HepG2 (cell line): ENCODE measurements around the gene SERINC4. TPM values are rescaled to one million over a fixed set of nuclear protein-coding genes. Genes with fewer than 3 reads are reported as not detected.

Experiments used
- BCL6 ChIP-seq: IDR thresholded peaks from 2 replicates; pipeline ENCODE4 v1.6.1; 2016; ENCODE audit warnings: missing genetic modification reagents, missing compliant biosample characterization
- FIP1L1 ChIP-seq: fragments of 200-400 bp; formaldehyde crosslinking; IDR thresholded peaks from 2 replicates; pipeline ENCODE4 v1.6.1; 2018; ENCODE audit warnings: low read depth, mild to moderate bottlenecking, low read length, moderate library complexity, borderline replicate concordance; ENCODE audit not compliant: insufficient read depth
- FOXC1 ChIP-seq: sonication (generic); formaldehyde crosslinking; IDR thresholded peaks from 2 replicates; pipeline ENCODE4 v1.8.0; 2022; ENCODE audit warnings: mild to moderate bottlenecking, missing genetic modification reagents, borderline replicate concordance
- FOXJ3 ChIP-seq: sonication (generic); formaldehyde crosslinking; IDR thresholded peaks from 2 replicates; pipeline ENCODE4 v1.4.0; 2020; ENCODE audit warnings: missing genetic modification reagents, mild to moderate bottlenecking, borderline replicate concordance
- FOXO1 ChIP-seq: sonication (generic); formaldehyde crosslinking; IDR thresholded peaks from 2 replicates; pipeline ENCODE4 v1.4.0; 2020; ENCODE audit warnings: missing genetic modification reagents
- GABPB1 ChIP-seq: IDR thresholded peaks from 2 replicates; pipeline ENCODE4 v1.6.1; 2016; ENCODE audit warnings: mild to moderate bottlenecking, missing genetic modification reagents, moderate library complexity, missing compliant biosample characterization
- GATAD2A ChIP-seq: IDR thresholded peaks from 2 replicates; pipeline ENCODE4 v1.6.1; 2016
- JDP2 ChIP-seq: sonication (generic); formaldehyde crosslinking; IDR thresholded peaks from 2 replicates; pipeline ENCODE4 v1.8.1; 2022; ENCODE audit warnings: missing genetic modification reagents, borderline replicate concordance
- KDM4B ChIP-seq: sonication (generic); formaldehyde crosslinking; IDR thresholded peaks from 2 replicates; pipeline ENCODE4 v1.4.0; 2020; ENCODE audit warnings: missing genetic modification reagents
- KLF6 ChIP-seq: IDR thresholded peaks from 2 replicates; pipeline ENCODE4 v1.8.0; 2016; ENCODE audit warnings: missing biosample characterization, missing genetic modification reagents
- MYC ChIP-seq: sonication (generic); formaldehyde crosslinking; IDR thresholded peaks from 2 replicates; pipeline ENCODE4 v1.9.0; 2021; ENCODE audit warnings: missing genetic modification reagents, borderline replicate concordance
- NFATC3 ChIP-seq: sonication (generic); formaldehyde crosslinking; IDR thresholded peaks from 2 replicates; pipeline ENCODE4 v1.5.1; 2020; ENCODE audit warnings: mild to moderate bottlenecking, missing genetic modification reagents
- PITX1 ChIP-seq: sonication (generic); formaldehyde crosslinking; IDR thresholded peaks from 2 replicates; pipeline ENCODE4 v1.5.1; 2020; ENCODE audit warnings: mild to moderate bottlenecking, missing genetic modification reagents
- SMYD3 ChIP-seq: sonication (generic); formaldehyde crosslinking; IDR thresholded peaks from 2 replicates; pipeline ENCODE4 v1.8.1; 2023; ENCODE audit warnings: mild to moderate bottlenecking, missing genetic modification reagents
- SOX13 ChIP-seq, 3 experiments: fragments of 450-650 bp in 1 of 3; sonication (generic) in 1 of 3; formaldehyde crosslinking in 1 of 3; IDR thresholded peaks in 2 of 3; conservative IDR thresholded peaks in 1 of 3; 2 replicates each; pipeline versions ENCODE4 v1.5.0 to v1.6.1; 2016 to 2020; ENCODE audit warnings: antibody characterized with exemption in 1 of 3, mild to moderate bottlenecking in 1 of 3, missing compliant biosample characterization in 1 of 3, missing genetic modification reagents in 1 of 3, moderate library complexity in 1 of 3
- STAT5B ChIP-seq: sonication (generic); formaldehyde crosslinking; IDR thresholded peaks from 2 replicates; pipeline ENCODE4 v1.4.0; 2020; ENCODE audit warnings: missing genetic modification reagents
- SUZ12 ChIP-seq: fragments of 150-350 bp; IDR thresholded peaks from 2 replicates; pipeline ENCODE4 v1.6.1; 2014; ENCODE audit warnings: low read depth, low read length
- ZFP37 ChIP-seq: sonication (generic); formaldehyde crosslinking; IDR thresholded peaks from 2 replicates; pipeline ENCODE4 v1.4.0; 2020; ENCODE audit warnings: missing genetic modification reagents, borderline replicate concordance
- ZNF143 ChIP-seq: sonication (generic); formaldehyde crosslinking; IDR thresholded peaks from 2 replicates; pipeline ENCODE4 v1.4.0; 2020; ENCODE audit warnings: missing genetic modification reagents
- ZNF230 ChIP-seq: sonication (generic); formaldehyde crosslinking; IDR thresholded peaks from 2 replicates; pipeline ENCODE4 v1.4.0; 2020; ENCODE audit warnings: mild to moderate bottlenecking, missing genetic modification reagents
- ZNF264 ChIP-seq: sonication (generic); formaldehyde crosslinking; IDR thresholded peaks from 2 replicates; pipeline ENCODE4 v1.4.0; 2020; ENCODE audit warnings: missing genetic modification reagents
- ZNF547 ChIP-seq: sonication (generic); formaldehyde crosslinking; IDR thresholded peaks from 2 replicates; pipeline ENCODE4 v1.5.1; 2020; ENCODE audit warnings: mild to moderate bottlenecking, missing genetic modification reagents
- ZNF713 ChIP-seq: sonication (generic); formaldehyde crosslinking; IDR thresholded peaks from 2 replicates; pipeline ENCODE4 v1.4.0; 2020; ENCODE audit warnings: mild to moderate bottlenecking, missing genetic modification reagents
- ZNF780A ChIP-seq: sonication (generic); formaldehyde crosslinking; IDR thresholded peaks from 2 replicates; pipeline ENCODE4 v1.8.0; 2022; ENCODE audit warnings: mild to moderate bottlenecking, missing genetic modification reagents, moderate library complexity
- ZNF839 ChIP-seq: sonication (generic); formaldehyde crosslinking; IDR thresholded peaks from 2 replicates; pipeline ENCODE4 v1.4.0; 2020; ENCODE audit warnings: missing genetic modification reagents, mild to moderate bottlenecking, borderline replicate concordance
- ZZZ3 ChIP-seq: sonication (generic); formaldehyde crosslinking; IDR thresholded peaks from 2 replicates; pipeline ENCODE4 v1.4.0; 2020; ENCODE audit warnings: missing genetic modification reagents, mild to moderate bottlenecking, borderline replicate concordance
- polyA plus RNA-seq, 8 experiments: library from polyadenylated mRNA; depleted of rRNA in 3 of 8; stranded (reverse) in 7 of 8; unstranded in 1 of 8; fragments of >200 nt; fragmentation: Illumina TruSeq in 4 of 8; extraction: Trizol in 4 of 8; gene quantifications; 2 replicates each; pipeline versions ENCODE4 v1.2.1 to v1.2.3, GENCODE V29; 2011 to 2016; ENCODE audit warnings: low read depth in 4 of 8, missing spikeins in 1 of 8, mixed read lengths in 1 of 8; ENCODE audit not compliant: insufficient read depth in 1 of 8
- total RNA-seq, 5 experiments: library from RNA; depleted of rRNA; stranded (reverse); fragments of >200 nt; fragmentation: Illumina TruSeq; extraction: Trizol; gene quantifications; 2 replicates each; pipeline ENCODE4 v1.2.3, GENCODE V29; 2016; ENCODE audit warnings: low read depth in 1 of 5
- TF ChIP-seq, protein P1 (sequence below): sonication (generic); formaldehyde crosslinking; IDR thresholded peaks from 2 replicates; pipeline ENCODE4 v1.4.0; 2020; ENCODE audit warnings: mild to moderate bottlenecking, missing genetic modification reagents
- TF ChIP-seq, protein P2 (sequence below): sonication (generic); formaldehyde crosslinking; IDR thresholded peaks from 2 replicates; pipeline ENCODE4 v1.4.0; 2020; ENCODE audit warnings: low read depth, mild to moderate bottlenecking, missing genetic modification reagents
- TF ChIP-seq, protein P3 (sequence below): IDR thresholded peaks from 2 replicates; pipeline ENCODE4 v1.6.1; 2012; ENCODE audit warnings: inconsistent platforms

SERINC4 gene
- total and polyA plus RNA-seq, 2 of the 13 experiments (the other 11 are each of a cell fraction or from before 2014, with no cell fraction given) = not detected

- TF ChIP-seq ZZZ3 (CRISPR knock-in tag) (peak; percentile 46; the same call in 1 of the 2 replicates), ZNF713 (CRISPR knock-in tag) (no peak), KDM4B (no peak), FIP1L1 (no peak), KLF6 (CRISPR knock-in tag) (0 out of 2 replicates have a peak, but pooled peaks have one; percentile 41), BCL6 (CRISPR knock-in tag) (no peak), SOX13 (IDR thresholded peaks at IDR 0.05) (no peak), SOX13 (CRISPR knock-in tag; conservative IDR thresholded peaks at IDR 0.05 in 1 of 2, IDR thresholded peaks at IDR 0.05 in 1 of 2) (no peak), SMYD3 (CRISPR knock-in tag) (no peak), PITX1 (CRISPR knock-in tag) (peak; percentile 31; the same call in 1 of the 2 replicates), ZNF780A (no peak), MYC (CRISPR knock-in tag) (peak; percentile 67; the same call in 1 of the 2 replicates), JDP2 (CRISPR knock-in tag) (no peak), ZNF547 (CRISPR knock-in tag) (peak; percentile 80), GATAD2A (CRISPR knock-in tag) (peak; percentile 46; the same call in 1 of the 2 replicates), ZNF839 (CRISPR knock-in tag) (no peak), FOXJ3 (peak; percentile 44; the same call in 1 of the 2 replicates), ZNF264 (CRISPR knock-in tag) (peak; percentile 69), ZFP37 (CRISPR knock-in tag) (no peak; the same call in 1 of the 2 replicates), GABPB1 (CRISPR knock-in tag) (no peak; the same call in 1 of the 2 replicates), ZNF143 (CRISPR knock-in tag) (no peak), STAT5B (no peak), FOXC1 (peak; percentile 46; the same call in 1 of the 2 replicates), NFATC3 (CRISPR knock-in tag) (peak; percentile 83; the same call in 1 of the 2 replicates), FOXO1 (CRISPR knock-in tag) (peak; percentile 36; the same call in 1 of the 2 replicates), SUZ12 (no peak), ZNF230 (CRISPR knock-in tag) (peak; percentile 84)
- TF ChIP-seq, protein P1, sequence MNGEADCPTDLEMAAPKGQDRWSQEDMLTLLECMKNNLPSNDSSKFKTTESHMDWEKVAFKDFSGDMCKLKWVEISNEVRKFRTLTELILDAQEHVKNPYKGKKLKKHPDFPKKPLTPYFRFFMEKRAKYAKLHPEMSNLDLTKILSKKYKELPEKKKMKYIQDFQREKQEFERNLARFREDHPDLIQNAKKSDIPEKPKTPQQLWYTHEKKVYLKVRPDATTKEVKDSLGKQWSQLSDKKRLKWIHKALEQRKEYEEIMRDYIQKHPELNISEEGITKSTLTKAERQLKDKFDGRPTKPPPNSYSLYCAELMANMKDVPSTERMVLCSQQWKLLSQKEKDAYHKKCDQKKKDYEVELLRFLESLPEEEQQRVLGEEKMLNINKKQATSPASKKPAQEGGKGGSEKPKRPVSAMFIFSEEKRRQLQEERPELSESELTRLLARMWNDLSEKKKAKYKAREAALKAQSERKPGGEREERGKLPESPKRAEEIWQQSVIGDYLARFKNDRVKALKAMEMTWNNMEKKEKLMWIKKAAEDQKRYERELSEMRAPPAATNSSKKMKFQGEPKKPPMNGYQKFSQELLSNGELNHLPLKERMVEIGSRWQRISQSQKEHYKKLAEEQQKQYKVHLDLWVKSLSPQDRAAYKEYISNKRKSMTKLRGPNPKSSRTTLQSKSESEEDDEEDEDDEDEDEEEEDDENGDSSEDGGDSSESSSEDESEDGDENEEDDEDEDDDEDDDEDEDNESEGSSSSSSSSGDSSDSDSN = 0 out of 2 replicates have a peak, but pooled peaks have one; percentile 43
- TF ChIP-seq, protein P2, sequence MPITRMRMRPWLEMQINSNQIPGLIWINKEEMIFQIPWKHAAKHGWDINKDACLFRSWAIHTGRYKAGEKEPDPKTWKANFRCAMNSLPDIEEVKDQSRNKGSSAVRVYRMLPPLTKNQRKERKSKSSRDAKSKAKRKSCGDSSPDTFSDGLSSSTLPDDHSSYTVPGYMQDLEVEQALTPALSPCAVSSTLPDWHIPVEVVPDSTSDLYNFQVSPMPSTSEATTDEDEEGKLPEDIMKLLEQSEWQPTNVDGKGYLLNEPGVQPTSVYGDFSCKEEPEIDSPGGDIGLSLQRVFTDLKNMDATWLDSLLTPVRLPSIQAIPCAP (CRISPR knock-in tag) = 0 out of 2 replicates have a peak, but pooled peaks have one; percentile 35
- TF ChIP-seq, protein P3, sequence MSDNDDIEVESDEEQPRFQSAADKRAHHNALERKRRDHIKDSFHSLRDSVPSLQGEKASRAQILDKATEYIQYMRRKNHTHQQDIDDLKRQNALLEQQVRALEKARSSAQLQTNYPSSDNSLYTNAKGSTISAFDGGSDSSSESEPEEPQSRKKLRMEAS = peak; percentile 85
Observed at GRCh38 chr15:43777267-43777914, 22.6 kb downstream of the SERINC4 start (continued).
